Measurements from ENCODE around the gene LMO7. TPM values are rescaled to one million over a fixed set of nuclear protein-coding genes. Genes with fewer than 3 reads are reported as not detected.
"Not testable (repeated sequence)": the region's sequence is repeated elsewhere in the genome, so short reads cannot be mapped to it uniquely, and the experiment has no call there.

The LMO7 gene
- total and polyA plus RNA-seq, 8 donors, result 17.1 to 214 (median 72.4) TPM

DNA sequence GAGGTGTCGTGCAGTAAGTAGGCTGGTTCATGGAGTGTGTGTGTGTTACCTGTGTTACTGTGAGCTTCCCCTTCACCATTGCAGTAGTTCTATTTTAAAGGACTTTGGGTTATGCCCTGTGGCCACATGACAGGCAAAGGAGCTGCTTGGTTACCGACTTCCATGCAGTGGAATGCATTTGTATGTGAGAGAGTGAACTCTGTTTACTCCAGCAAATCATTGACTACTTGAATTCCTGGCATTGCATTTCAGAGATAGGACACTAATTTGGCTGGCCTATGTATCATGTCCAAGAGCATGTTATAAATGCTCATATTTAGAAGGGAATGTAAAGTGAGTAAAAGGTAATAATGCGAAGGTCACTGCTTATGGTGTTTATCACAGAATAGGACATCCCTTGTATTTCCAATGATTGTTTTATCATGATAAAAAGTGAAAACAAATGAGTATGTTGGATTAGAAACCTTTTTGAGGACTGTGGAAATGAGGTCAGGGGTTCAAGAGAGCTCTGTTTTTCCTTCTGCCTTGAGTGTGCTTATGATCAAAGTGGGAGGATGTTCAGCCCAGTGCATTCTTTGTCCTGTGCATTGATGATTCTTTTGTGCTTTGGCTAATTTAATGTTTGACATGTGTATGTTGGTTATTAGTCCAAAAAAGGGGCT lies 156.5 kb downstream of the LMO7 start:
- Histone ChIP-seq H3K27me3 (no peaks in the 10 kb centered on the region), H3K9me3 (no peaks in the 10 kb centered on the region), H3K4me3 (no peak overlapping the region), H3K27ac (no peak overlapping the region), H3K36me3 (peaks cover 0 to 14% (median 10%) of the 10 kb centered on the region in 4 donors), H3K4me1 (peaks cover 16 to 41% (median 25%) of the 10 kb centered on the region in 4 donors)
- DNase-seq, result peak in 1 of 2 donors; percentile 50
- intact Hi-C loops (cut with DNase I; ENCODE audit: low total_unique reads), result no loop called here
- TF ChIP-seq POLR2AphosphoS5 (IDR thresholded peaks at IDR 0.05), result no peak
- no peak for TF ChIP-seq POLR2A (IDR thresholded peaks at IDR 0.05)
- no peak for TF ChIP-seq EP300 (IDR thresholded peaks at IDR 0.05)
- WGBS, 5 donors, result 52 to 75% (median 66%) methylated on average over 3 of the region's 3 CpGs

DNA sequence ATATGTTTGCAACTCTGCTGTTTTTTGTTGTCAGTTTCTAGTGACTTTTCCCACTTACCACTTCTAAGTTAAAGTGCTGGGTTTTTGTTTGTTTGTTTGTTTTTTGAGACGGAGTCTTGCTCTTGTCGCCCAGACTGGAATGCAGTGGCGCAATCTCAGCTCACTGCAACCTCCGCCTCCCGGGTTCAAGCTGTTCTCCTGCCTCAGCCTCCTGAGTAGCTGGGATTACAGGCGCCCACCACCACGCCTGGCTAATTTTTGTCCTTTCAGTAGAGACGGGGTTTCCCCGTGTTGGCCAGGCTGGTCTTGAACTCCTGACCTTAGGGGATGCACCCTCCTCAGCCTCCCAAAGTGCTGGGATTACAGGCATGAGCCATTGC lies 157.0 kb downstream of the LMO7 start:
- DNase-seq; H3K27ac ChIP-seq; H3K9me3 ChIP-seq; H3K27me3 ChIP-seq; intact Hi-C loops (cut with DNase I; ENCODE audit: low total_unique reads); H3K4me3 ChIP-seq: not testable (repeated sequence)
- H3K36me3 ChIP-seq, result peaks cover 0 to 18% (median 12%) of the 10 kb centered on the region in 4 donors
- 89 to 96% (median 91%) methylated on average over 9 of the region's 9 CpGs for WGBS, 5 donors
- peaks cover 19 to 41% (median 21%) of the 10 kb centered on the region in 4 donors for H3K4me1 ChIP-seq

DNA sequence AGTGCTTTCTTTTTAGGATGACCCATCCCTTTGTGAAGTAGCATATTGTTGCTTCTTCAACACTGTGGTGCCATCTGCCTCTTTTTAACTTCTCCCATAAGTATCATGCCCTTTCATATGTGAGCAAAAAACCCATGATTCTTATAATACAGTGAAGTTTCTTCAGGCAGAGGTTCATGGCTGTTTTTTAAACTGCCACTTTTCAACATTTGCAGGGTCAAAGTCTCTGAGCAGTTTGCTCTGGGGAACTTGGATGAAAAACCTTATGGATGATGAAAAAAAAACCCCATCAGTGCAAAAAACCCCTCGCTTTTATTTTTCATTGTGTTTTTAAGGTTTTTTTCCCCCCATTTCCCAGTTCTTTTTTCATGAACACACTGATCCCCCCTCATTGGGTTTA lies 158.5 kb downstream of the LMO7 start:
- Histone ChIP-seq H3K9me3 (no peaks in the 10 kb centered on the region), H3K4me1 (peaks cover 8 to 31% (median 12%) of the 10 kb centered on the region in 4 donors), H3K27me3 (no peaks in the 10 kb centered on the region), H3K36me3 (peaks cover 0 to 22% (median 15%) of the 10 kb centered on the region in 4 donors), H3K4me3 (no peak overlapping the region), H3K27ac (no peak overlapping the region)
- 76 to 98% (median 95%) methylated on average over 1 of the region's 1 CpG for WGBS, 5 donors
- TF ChIP-seq POLR2A (IDR thresholded peaks at IDR 0.05), result no peak
- intact Hi-C loops (cut with DNase I; ENCODE audit: low total_unique reads), result no loop called here
- no peak for DNase-seq

GRCh38 chr13:75795274-75795673 lies 159.1 kb downstream of the LMO7 start:
- intact Hi-C loops (cut with DNase I; ENCODE audit: low total_unique reads), result no loop called here
- H3K36me3 ChIP-seq, result peaks cover 0 to 22% (median 15%) of the 10 kb centered on the region in 4 donors
- peaks cover 5 to 31% (median 10%) of the 10 kb centered on the region in 4 donors for H3K4me1 ChIP-seq
- H3K4me3 ChIP-seq, result no peak overlapping the region
- H3K27me3 ChIP-seq, result no peaks in the 10 kb centered on the region
- DNase-seq, result no peak
- H3K9me3 ChIP-seq, result no peaks in the 10 kb centered on the region
- WGBS, 5 donors, result 94 to 98% (median 97%) methylated on average over 2 of the region's 2 CpGs
- TF ChIP-seq EP300 (IDR thresholded peaks at IDR 0.05), result no peak
- TF ChIP-seq POLR2AphosphoS5 (IDR thresholded peaks at IDR 0.05), result no peak
- TF ChIP-seq, protein P1, sequence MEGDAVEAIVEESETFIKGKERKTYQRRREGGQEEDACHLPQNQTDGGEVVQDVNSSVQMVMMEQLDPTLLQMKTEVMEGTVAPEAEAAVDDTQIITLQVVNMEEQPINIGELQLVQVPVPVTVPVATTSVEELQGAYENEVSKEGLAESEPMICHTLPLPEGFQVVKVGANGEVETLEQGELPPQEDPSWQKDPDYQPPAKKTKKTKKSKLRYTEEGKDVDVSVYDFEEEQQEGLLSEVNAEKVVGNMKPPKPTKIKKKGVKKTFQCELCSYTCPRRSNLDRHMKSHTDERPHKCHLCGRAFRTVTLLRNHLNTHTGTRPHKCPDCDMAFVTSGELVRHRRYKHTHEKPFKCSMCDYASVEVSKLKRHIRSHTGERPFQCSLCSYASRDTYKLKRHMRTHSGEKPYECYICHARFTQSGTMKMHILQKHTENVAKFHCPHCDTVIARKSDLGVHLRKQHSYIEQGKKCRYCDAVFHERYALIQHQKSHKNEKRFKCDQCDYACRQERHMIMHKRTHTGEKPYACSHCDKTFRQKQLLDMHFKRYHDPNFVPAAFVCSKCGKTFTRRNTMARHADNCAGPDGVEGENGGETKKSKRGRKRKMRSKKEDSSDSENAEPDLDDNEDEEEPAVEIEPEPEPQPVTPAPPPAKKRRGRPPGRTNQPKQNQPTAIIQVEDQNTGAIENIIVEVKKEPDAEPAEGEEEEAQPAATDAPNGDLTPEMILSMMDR (IDR thresholded peaks at IDR 0.05), result no peak
- no peak for TF ChIP-seq POLR2A (IDR thresholded peaks at IDR 0.05)
- H3K27ac ChIP-seq, result no peak overlapping the region

DNA sequence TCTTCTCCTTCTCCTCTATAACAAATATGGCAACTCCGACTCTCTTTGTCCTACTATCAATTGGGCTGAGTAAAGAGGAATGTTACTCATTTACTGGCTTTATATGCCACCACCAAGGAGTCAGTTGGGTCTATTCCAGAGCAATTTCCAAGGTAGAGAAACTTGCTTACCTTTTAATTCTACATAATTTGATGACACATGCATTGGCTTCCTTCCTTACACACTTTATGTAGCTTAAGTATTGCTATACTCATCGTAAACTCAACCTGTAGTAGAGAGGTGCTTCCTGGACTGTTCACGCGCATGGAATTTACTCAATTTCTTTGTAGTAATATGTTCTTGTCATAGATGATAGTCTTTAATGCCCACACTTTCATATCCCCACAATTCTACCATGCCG lies 160.7 kb downstream of the LMO7 start:
- Histone ChIP-seq H3K27ac (no peak overlapping the region), H3K4me1 (peaks cover 4 to 33% (median 10%) of the 10 kb centered on the region in 4 donors), H3K27me3 (no peaks in the 10 kb centered on the region), H3K4me3 (no peak overlapping the region), H3K36me3 (peaks cover 0 to 34% (median 19%) of the 10 kb centered on the region in 4 donors), H3K9me3 (no peaks in the 10 kb centered on the region)
- no peak for TF ChIP-seq POLR2A (IDR thresholded peaks at IDR 0.05)
- no peak for TF ChIP-seq EP300 (IDR thresholded peaks at IDR 0.05)
- TF ChIP-seq, protein P1 (IDR thresholded peaks at IDR 0.05), result no peak
- TF ChIP-seq POLR2AphosphoS5 (IDR thresholded peaks at IDR 0.05), result no peak
- no peak for DNase-seq
- 88 to 98% (median 94%) methylated on average over 5 of the region's 5 CpGs for whole genome bisulfite sequencing, 5 donors
- intact Hi-C loops (cut with DNase I; ENCODE audit: low total_unique reads), result no loop called here

DNA sequence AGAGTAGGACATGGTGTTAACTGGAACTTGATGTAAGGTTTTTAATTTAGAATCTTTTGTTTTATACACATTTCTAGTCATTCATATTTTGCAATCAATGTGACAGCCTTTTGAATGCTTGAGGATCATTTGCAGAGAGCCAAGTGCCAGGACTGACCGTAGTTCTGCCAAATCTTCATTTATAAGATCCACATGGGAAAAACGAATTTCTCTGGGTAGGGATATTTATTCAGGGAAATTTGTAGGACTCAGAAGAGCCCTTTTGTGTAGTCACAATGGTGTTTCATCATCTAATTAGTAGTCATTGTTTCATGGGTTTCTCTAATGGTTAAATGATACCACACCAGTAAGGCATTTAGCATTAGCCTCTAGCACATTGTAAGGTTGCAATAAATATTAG lies 161.1 kb downstream of the LMO7 start:
- H3K27ac ChIP-seq, result no peak overlapping the region
- TF ChIP-seq POLR2A (IDR thresholded peaks at IDR 0.05) (no peak), EP300 (IDR thresholded peaks at IDR 0.05) (no peak), POLR2AphosphoS5 (IDR thresholded peaks at IDR 0.05) (no peak)
- TF ChIP-seq, protein P1 (IDR thresholded peaks at IDR 0.05), result no peak

More for the DNA sequence above, 161.1 kb downstream of the LMO7 start:
- H3K27me3 ChIP-seq, result no peaks in the 10 kb centered on the region
- peaks cover 0 to 34% (median 19%) of the 10 kb centered on the region in 4 donors for H3K36me3 ChIP-seq
- H3K9me3 ChIP-seq, result no peaks in the 10 kb centered on the region
- no peak for DNase-seq
- 84 to 92% (median 90%) methylated on average over 2 of the region's 2 CpGs for WGBS, 5 donors
- intact Hi-C loops (cut with DNase I; ENCODE audit: low total_unique reads), result no loop called here
- H3K4me3 ChIP-seq, result no peak overlapping the region
- peaks cover 4 to 30% (median 9%) of the 10 kb centered on the region in 4 donors for H3K4me1 ChIP-seq

Measured in stomach (tissue), 9 donors.